SK-N-DZ (cell line): ENCODE measurements around the gene MEOX2.
A peak's percentile ranks its signal among the peaks of the same experiment; 100 is the strongest.

Source experiments
- DNase-seq: peaks from one replicate; pipeline ENCODE4 v3.0.0-alpha.2; 2015; ENCODE audit warnings: low spot score

The MEOX2 gene

DNA sequence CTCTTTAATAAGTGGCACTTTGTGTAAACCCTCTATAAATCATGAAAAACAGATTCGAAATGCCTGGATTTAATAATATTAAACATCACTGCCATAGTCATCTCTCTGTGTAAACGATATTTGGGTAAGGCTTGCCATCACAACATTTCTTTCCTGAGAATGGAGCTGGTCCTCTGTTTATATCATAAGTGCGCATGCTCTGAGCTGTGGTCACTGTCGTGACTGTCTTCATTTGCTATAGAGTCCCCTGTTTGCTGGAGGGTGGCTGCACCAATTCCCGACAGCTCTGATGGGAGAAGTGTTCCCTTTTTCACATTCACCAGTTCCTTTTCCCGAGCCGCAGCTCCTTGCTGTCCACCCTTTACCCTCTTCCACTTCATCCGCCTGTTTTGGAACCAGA is 74.3 kb downstream of the MEOX2 start:
- DNase-seq: peak; percentile 51

DNA sequence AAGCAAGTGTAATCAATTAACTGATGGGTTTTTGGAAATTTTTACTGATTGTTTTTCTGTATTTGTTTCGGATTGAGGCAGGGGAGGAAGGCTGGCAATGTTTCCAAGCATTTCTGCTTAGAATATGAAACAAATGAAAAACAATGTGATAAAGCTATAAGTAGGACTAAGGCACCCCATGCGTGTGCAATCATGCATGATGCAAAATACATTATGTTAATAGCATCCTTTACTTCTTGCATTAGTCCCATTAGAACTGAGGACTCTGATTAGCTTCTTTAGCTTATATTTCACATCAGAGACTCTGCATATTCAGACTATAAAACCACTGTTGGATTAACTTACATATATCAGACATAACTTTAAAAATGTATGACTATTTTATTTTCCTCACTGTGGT is 76.0 kb downstream of the MEOX2 start:
- no peak for DNase-seq

DNA sequence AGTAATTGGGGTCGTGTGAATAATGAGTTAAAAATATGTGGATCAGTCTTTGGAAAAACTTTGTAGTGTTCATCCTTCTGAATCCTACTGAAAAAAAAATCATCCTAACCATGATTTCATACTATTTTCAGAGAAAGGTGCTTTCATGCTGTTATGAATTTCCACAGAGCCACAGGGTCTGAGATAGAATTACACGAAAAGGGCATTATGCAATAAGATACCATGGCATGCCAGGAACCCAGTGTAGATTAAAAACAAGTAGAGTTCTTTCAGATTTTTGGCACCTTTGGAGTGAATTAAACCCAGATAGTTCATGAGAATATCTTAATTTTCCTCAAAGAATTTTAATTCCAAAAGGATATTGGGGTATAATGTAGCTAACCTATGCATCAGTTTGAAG is 77.2 kb downstream of the MEOX2 start:
- DNase-seq: no peak

DNA sequence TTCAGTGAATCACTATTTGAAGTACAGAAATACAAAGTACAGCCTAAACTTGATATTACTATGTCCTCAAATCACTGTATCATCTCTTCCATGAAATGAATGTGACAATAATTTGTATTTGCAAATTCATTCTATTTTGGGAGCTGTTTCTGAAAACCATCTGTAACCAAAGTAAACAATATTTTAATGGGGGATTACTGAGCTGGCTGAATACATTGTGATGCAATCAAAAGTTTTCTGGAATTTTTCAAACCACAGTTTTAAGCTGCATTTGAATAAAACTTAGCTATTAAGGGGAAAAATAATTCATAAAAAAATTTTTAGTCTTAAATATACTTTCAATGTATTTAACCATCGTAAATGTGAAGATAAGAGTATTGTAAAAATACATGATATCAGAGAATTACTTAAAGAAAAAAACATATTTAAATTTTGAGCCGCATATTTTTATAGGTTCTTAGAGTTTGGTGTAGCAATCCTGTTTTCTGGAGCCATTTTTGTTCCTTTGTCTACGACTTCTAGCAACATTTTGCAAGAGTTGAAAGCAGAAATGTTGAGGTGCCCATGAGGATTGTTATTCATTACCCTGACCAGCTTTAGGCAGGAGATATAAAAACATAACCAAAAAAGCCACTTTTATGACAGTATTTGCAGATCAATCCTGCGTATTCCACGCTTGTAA is 78.8 kb downstream of the MEOX2 start:
- DNase-seq: no peak

DNA sequence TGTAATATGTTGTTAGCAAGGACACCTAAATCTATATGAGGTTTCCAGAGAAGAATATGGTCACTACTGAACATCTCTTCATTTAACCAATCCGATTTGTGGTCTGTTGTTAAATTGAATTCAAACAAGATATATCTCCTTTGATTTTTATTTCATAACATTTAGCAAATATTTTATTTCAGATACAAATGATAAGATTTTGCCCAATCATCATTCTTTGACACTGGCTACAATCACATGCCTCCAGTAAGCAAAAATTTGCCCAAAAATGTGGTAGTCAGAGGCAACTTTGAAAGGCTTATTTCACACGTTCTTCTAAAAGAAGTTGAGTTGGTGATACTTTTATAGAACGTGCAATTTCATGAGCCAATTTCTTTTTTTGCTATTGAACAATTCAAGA is 79.9 kb downstream of the MEOX2 start:
- no peak for DNase-seq

DNA sequence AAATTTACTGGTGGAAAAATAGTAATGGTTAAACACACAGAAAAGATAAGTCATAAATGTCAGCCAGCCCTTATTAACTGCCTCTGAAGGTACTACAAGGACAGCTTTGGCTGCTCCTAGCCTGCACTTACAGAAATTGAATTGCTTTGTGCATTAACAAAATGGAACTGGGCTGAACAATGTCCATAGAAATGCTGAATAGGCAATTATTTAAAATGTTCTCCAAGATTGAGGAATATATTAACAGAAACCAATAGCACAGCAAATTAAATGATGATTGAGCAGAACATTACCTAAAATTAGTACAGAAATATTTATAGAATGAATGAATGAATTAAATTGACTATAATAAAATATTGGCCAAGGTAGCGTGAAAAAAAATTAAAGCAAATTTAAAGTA is 82.3 kb downstream of the MEOX2 start:
- no peak for DNase-seq

DNA sequence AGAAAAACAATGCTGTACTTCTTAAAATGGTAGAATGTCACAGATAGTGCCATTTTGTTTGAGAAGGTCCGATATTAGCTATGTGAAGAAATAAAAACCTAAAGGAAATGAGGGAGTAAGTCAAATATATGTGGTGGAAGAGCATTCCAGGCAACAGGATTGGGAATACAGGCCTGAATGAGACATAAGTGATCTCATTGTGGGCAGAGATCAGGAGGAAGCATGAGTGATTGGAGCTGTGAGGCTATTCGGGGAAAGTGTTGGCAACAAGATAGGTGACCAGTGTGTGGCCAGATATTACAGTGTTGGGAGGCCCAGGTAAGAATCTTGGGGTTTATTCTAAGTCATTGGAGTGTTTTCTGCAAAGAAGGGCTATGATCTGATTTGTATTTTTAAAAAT is 83.4 kb downstream of the MEOX2 start:
- no peak for DNase-seq

DNA sequence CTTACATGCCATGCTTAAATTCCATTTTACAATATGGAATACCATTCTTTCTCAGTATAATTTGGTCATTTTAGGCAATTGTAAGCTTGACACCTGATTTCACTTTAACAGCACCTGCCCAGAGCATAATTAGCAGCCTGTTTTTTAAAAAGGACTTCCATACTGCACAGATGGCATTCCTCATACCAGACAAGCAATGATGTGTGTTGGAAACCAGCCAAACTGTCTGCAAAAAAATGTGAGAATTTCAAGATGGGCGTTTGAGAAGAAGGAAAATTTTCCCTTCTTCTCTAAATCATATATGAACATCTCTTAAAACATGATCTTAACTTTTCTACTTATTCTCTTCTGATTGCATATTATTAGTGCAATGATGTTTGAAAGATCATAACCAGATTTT is 84.2 kb downstream of the MEOX2 start:
- peak; percentile 56 for DNase-seq

DNA sequence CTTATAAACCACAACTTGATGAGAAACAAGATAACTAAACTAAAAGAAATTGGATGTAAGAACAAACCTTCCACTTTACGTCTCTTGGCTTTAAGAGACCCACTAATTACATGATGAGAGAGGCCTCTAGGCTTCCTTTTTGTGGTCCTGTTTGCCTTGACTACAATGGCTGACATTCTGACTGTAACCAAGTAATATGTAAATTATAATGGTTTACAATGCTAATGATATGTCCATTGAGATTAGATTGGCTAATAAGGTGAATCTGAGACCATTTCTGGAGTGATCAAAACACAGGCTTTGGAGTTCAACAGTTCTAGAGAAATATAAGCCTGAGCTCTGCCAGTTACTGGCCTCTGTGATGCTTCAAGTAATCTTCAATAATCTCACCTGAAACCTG is 85.3 kb downstream of the MEOX2 start:
- DNase-seq: peak; percentile 37

DNA sequence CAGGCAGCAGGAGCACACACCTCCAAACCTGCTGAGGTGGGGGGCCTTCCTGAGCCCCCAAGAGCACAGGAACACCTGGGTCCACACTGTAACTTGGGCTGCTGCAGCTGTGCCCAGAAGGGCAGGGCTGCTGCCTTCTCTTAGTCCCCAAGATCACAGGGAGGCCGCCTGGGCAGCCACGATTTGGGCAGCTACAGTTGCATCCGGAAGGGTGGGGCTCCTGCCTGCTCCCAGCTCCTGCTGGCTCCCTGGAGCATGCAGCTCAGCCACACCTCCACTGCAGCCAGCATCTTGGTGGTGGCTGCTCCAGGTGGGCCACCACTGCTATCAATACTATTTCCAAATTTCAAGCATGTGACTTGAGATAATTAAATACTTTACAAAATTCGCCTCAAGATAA is 86.2 kb downstream of the MEOX2 start:
- DNase-seq: no peak

DNA sequence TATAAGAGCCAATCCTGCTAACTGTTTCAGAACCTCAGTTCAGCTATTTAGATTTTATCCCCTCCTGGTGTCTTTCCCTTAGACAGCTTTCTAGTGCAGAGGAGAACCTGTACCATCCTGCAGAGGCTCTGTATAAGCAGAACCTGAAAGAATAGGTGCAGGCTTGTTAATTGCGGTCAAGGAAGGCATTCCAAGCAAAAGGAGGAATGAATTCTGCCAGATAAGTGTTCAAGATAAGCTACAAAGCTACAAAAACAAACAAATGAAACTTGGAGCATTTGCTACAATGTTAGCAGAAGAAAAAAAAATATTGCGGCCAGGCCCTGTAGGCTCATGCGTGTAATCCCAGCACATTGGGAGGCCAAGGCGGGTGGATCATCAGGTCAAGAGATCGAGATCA is 92.0 kb downstream of the MEOX2 start:
- DNase-seq: no peak

DNA sequence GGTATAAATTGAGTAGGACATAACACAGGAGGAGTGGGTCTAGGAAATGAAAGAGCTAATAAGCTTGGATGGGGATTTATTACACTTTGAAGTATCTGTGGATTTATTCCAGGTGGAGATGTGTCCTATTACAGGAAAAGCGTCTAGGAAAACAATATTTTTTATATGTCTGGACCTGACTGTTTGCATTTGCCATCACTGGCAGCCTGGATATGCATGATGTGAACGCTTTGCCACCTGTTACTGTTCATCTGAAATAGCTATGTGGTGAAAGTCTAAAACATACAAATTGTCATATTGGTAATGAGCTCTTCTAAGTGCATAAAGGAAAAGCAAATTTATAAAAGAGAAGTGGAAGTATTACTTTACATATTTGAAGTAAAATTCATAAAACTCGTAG is 93.1 kb downstream of the MEOX2 start:
- DNase-seq: no peak

DNA sequence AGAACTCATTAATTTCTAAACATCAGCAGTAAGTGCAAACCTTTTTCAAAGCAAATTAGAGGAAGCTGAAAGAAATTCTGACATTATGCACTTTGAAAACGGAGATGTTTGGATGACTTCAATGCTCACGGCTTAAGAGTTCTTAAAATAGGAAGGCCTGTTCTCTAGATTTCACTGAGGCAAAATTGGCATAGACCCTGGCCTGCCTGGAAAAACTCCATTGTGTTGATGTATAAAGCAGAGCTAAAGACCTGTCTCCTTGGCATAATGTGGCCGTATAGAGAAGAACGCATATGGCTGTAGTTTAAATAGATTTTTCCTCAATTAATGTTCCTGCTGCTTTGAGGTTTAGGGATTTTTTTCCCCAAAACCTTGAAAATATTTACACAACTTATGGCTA is 100.2 kb downstream of the MEOX2 start:
- DNase-seq: no peak

DNA sequence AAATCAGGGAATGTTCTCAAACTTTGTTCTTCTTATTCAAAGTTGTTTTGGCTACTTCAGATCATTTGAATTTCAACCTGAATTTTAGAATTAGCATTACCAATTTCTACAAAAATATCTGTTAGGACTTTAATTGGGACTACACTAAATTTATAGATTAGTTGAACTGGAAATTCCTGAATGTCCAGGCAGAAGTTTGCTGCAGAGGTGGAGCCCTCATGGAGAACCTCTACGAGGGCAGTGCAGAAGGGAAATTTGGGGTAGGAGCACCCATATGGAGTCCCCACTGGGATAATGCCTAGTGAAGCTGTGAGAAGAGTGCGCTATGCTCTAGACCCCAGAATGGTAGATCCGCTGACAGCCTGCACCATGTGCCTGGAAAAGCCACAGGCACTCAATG is 101.9 kb downstream of the MEOX2 start:
- no peak for DNase-seq

DNA sequence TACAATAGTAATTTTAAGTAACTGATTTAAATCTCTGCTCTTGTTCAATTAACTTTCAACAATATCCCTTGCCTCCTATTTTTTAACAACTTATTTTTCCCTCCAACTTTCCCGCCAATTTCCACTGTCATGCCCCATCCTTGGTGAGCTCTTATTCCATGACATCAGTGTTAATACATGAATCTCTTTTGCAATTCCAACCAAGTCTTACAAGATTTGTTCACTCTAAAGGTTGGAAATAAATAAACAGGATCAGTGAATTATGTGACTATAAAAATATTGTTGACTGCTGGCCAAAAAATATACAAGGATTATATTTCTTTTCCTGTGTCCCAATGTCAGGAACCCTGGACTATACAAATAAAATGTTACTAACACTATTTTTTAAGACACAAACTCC is 103.7 kb downstream of the MEOX2 start:
- DNase-seq: no peak

DNA sequence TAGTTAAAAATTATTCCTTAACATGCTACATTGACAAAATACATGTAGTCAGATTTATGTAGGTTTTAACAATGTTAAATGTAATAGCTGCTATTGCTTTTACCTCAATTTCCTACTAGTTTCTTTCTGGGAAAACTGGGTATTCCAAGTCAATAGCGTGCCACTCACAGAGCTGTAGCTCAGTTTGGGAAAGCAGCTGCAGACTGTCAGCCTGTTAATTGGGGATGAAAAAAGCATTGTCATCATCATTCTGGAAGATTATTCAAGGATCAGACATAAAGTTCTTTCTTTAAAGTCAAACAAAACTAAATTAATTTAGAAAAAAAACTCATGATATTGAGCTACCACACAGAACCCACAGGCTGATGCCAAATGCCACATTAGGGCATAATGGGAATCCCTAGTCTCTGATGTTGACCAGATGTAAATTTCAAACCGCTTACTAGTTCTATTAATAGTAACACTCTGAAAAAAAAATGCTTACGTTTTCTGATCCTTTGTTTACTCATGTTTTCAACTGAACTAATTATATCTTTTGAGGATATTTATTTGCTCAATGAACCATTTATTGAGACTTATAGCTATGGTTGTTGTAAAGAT is 105.0 kb downstream of the MEOX2 start:
- no peak for DNase-seq

DNA sequence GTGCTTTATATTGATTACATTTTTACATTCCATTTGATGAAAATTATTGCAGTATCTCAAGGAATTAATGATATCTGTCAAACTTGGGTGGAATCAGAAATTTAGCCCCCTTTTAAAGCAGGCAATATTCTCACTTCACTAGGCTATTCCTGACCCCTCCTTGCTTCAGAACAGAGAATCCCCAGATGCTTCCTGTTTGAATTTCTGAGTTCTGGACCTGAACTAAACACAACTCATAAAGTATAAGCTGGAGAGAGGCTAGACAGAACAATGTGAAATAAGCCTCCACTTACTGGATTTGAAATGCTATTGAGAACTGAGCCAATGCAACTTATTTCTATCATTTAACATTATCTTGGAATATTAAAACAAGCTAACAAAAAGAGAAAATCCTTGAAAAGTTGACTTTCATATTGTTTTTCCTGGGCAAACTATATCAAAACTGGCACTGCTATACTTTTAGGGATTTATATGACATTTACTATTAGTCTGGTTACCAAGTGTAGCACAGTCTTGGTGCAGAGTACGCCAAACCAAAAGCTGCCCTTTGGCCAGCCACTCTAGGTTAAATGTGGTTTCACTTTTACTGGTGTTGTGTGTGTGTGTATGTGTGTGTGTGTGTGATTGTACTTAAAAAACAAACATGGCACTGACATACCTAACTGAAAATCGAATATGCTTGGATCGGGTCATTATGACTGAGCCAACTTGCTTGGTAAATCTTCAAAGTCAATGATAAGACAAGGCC is 105.7 kb downstream of the MEOX2 start:
- DNase-seq: no peak

DNA sequence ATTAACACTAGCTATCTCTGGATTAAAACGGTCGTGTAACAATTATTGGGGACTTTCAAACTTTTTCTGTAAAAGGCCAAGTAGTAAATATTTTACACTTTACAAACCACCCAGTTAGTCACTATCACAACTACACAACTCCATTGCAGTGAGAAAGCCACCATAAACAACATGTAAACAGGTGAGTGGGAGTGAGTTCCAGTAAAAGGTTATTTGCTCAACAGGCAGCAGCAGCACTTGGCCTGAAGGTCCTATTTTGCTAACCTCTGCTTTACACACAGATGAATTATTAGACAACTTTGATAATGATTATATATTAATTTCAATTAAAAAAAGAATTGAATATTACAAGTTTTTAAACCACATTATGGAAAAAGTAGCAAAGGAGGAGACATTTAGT is 108.9 kb downstream of the MEOX2 start:
- no peak for DNase-seq

DNA sequence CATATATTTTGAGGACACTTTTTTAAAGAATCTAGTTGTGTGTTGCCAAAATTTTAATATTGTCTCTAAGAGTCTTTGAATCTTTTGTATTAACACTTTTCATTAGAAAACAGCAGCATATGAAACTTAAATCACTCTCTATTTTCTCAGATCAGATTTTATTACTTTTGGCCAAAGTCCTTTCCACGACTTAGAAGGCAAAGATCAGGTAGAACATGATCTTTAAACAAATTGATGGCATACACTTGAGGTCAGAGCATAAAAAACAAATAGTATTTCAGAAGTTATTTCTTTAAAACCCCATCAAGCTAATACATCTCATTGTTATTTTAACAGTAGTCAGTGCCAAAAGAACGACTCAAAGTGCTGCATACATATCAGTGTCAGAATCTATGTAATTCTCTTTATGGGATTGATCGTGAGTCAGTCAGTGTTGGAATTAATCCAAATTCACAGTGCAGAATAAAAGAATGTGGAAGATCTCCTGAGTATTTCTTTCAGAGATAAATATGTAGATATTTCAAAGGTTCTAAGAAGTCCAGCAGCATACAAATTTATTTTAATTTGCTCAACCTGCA is 115.1 kb downstream of the MEOX2 start:
- no peak for DNase-seq

DNA sequence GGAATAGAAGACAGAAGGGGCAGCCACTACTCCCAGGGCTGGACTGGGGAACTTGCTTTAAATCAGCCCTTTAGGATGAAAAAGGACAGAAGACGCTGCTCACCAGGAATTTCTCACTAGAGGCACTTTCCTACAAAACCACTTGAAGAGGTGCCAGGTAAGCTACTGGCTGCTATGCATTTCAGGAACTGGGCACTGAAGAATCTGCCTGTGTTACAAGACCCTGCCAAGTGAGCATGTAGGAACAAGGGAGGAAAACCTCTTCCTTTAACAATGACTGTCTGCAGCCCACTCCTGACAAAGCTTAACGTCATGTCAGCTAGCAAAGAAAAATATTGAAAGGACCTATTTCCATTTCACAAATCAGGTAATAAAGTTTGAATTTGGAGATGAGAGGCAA is 118.8 kb downstream of the MEOX2 start:
- DNase-seq: no peak

DNA sequence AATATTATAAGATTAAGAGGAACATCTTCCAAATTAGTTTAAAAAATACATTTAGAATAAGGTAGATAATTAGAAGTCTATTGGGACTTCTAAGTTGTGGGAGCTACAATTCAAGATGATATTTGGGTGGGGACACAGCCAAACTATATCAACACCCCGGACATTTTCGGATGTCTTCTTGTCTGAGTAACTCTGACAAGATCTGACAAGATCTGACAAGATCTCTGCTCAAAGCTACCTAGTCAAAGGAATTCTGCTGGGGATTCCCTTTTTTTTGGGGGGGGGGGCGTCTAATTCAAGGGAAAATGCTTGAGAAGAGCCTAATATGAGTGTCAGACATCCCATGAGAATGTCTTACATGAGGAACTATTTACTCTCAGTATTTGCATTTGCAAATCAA is 119.4 kb downstream of the MEOX2 start:
- DNase-seq: no peak

DNA sequence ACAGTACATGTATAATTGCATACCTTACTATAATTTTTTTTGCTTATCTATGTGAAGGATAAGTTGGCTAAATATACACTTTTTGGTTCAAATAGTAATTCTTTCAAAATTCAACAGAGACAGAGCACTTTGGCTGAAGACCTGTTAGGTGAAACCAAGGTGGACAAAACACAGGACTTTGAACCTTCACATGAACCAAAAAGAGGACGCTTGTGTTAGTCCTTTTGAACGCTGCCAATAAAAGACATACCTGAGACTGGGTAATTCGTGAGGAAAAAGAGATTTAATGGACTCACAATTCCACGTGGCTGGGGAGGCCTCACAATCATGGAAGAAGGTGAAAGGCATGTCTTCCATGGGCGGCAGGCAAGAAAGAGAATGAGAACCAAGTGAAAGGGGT is 120.0 kb downstream of the MEOX2 start:
- no peak for DNase-seq

DNA sequence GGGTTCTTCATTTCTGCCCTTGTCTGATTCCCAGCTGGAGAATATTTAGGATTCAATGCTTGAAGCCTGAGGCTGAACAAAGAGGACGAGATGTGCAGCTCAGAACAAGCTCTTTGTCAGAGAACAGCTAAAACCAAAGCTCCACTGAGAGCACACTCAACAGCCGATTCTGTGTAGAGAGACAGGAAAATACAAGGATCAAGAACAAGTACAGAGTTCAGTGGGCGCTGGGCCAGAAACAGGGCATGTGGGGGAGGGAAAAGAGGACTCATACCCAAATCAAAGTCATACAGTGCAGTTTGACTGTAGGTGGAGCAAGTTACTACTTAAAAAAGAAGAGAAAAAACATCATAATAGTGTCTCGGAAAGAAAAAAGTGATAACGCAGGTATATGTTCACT is 124.6 kb downstream of the MEOX2 start, which contains the start of gene AGMO:
Gene AGMO (minus strand): TSS at position 181 of the 400 bp plus-strand sequence.
- no peak for DNase-seq
